ENCODE measurements around the gene OR6S1. TPM values are rescaled to one million over a fixed set of nuclear protein-coding genes. Genes with fewer than 3 reads are reported as not detected.

OR6S1 gene
- total RNA-seq, 1 donor from 2014 or later = not detected

GRCh38 chr14:20658246-20658645 lies 16.8 kb upstream of the OR6S1 start:
- ATAC-seq (no peak), DNase-seq (no peak)
- no peak overlapping the region for H3K4me3 ChIP-seq
- no peaks in the 10 kb centered on the region for H3K36me3 ChIP-seq
- no peaks in the 10 kb centered on the region for H3K9me3 ChIP-seq
- no peak for TF ChIP-seq CTCF (IDR thresholded peaks at IDR 0.05)
- peaks cover 61% of the 10 kb centered on the region for H3K27me3 ChIP-seq
- H3K4me1 ChIP-seq = peaks cover 6% of the 10 kb centered on the region
- intact Hi-C loops (cut with DNase I) = no loop called here
- H3K27ac ChIP-seq = no peak overlapping the region

GRCh38 chr14:20657216-20658211 lies 16.0 kb upstream of the OR6S1 start:
- peak; percentile 10 for TF ChIP-seq CTCF (IDR thresholded peaks at IDR 0.05)
- Histone ChIP-seq H3K27me3 (peaks cover 69% of the 10 kb centered on the region), H3K36me3 (no peaks in the 10 kb centered on the region), H3K4me3 (no peak overlapping the region), H3K27ac (no peak overlapping the region), H3K9me3 (no peaks in the 10 kb centered on the region), H3K4me1 (peaks cover 4% of the 10 kb centered on the region)
- peak; percentile 45 for ATAC-seq
- intact Hi-C loops (cut with DNase I) = no loop called here
- no peak for DNase-seq

GRCh38 chr14:20656274-20656673 lies 14.8 kb upstream of the OR6S1 start:
- H3K4me3 ChIP-seq = no peak overlapping the region
- peaks cover 4% of the 10 kb centered on the region for H3K4me1 ChIP-seq
- intact Hi-C loops (cut with DNase I) = no loop called here
- TF ChIP-seq CTCF (IDR thresholded peaks at IDR 0.05) = no peak
- no peaks in the 10 kb centered on the region for H3K36me3 ChIP-seq
- H3K9me3 ChIP-seq = no peaks in the 10 kb centered on the region
- H3K27me3 ChIP-seq = peaks cover 79% of the 10 kb centered on the region
- H3K27ac ChIP-seq = no peak overlapping the region
- no peak for ATAC-seq
- no peak for DNase-seq

- no peak for DNase-seq
- peaks cover 84% of the 10 kb centered on the region for H3K27me3 ChIP-seq
- intact Hi-C loops (cut with DNase I) = no loop called here
Measured at GRCh38 chr14:20655851-20656250, 14.4 kb upstream of the OR6S1 start.

More at GRCh38 chr14:20655851-20656250, 14.4 kb upstream of the OR6S1 start:
- no peak for TF ChIP-seq CTCF (IDR thresholded peaks at IDR 0.05)
- Histone ChIP-seq H3K36me3 (no peaks in the 10 kb centered on the region), H3K4me1 (peaks cover 4% of the 10 kb centered on the region), H3K4me3 (no peak overlapping the region), H3K27ac (no peak overlapping the region), H3K9me3 (no peaks in the 10 kb centered on the region)
- no peak for ATAC-seq

Measured in upper lobe of right lung (tissue), 1 donor.